H4 (cell line): Measurements from ENCODE around the gene SLF2. TPM values are rescaled to one million over a fixed set of nuclear protein-coding genes. Genes with fewer than 3 reads are reported as not detected.
"Not testable (repeated sequence)": the region's sequence is repeated elsewhere in the genome, so short reads cannot be mapped to it uniquely, and the experiment has no call there.

ENCODE experiments used
- DNase-seq: peaks from one replicate; pipeline ENCODE4 v3.0.0-alpha.2; 2015; ENCODE audit warnings: low spot score
- total RNA-seq: library from RNA; depleted of rRNA; stranded (reverse); fragments of >200 nt; shearing (Covaris generic); gene quantifications from 2 replicates; pipeline ENCODE4 v1.2.3, GENCODE V29; 2014

SLF2 gene
- total RNA-seq, 1 experiment from 2014 or later: 14.0 TPM

DNA sequence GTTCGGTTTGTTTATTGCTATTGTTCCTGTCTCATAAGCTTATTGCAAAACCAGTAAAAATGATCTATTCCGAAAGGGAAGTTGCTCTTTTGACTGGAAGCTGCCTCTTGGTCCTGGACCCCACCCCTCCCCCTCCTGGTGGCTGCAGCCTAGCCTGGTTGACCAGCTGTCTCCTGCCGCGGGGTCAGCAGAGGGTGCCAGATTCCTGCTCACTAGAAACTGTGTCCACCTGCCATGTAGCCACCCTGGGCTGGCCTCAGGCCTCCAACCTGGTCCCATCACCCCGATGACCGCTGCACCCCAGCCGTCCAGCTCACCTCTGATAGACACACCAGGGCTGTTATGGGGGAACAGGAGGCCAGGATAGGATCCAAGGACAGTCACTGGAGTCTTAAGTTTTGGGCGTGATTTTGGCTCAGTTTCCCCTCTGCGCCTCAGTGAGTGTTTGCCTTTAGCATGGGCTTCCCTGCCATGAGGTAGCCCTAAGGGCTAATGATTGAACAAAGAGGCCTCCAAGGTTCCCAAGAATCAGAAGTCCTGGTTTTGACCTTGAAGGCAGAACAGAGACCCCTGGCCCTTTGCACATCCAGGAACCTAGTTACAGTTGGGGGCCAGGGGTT is 32.9 kb upstream of the SLF2 start:
- no peak for DNase-seq

- no peak for DNase-seq
Measured at GRCh38 chr10:100881556-100882213, 31.1 kb upstream of the SLF2 start.

GRCh38 chr10:100882252-100882651 is 30.5 kb upstream of the SLF2 start:
- DNase-seq: no peak

- DNase-seq: no peak
Measured at GRCh38 chr10:100882671-100883311, 30.0 kb upstream of the SLF2 start.

GRCh38 chr10:100883312-100883821 is 29.4 kb upstream of the SLF2 start:
- no peak for DNase-seq

DNA sequence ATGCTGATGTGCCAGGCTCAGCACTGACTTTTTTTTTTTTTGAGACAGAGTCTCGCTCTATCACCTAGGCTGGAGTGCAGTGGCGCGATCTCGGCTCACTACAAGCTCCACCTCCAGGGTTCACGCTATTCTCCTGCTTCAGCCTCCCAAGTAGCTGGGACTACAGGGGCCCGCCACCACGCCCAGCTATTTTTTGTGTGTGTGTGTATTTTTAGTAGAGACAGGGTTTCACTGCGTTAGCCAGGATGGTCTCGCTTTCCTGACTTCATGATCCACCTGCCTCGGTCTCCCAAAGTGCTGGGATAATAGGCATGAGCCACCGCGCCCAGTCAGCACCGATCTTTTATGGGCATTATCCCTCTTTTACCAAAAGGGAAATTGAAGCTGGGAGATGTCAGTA is 27.2 kb upstream of the SLF2 start:
- not testable (repeated sequence) for DNase-seq

DNA sequence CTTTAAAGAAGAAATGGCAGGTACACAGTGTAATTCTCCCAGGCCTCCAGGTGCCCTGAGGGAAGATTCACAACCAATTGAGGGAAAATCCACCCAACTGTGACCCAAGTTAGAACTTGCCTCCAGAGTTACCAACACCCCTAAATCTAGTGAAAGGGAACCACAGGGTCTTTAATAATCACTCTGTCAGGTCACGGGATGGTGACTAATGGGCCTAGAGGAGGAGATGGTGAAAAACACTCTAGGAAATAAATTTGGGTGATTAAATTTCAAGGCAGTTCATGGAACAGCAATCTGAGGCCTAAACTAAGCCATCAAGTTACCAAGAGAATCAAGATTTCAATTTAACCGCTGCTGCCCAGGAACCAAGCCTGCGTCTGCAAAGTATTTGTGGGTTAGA is 26.7 kb upstream of the SLF2 start:
- DNase-seq: no peak

GRCh38 chr10:100886521-100886920 is 26.2 kb upstream of the SLF2 start:
- no peak for DNase-seq

GRCh38 chr10:100886963-100887362 is 25.8 kb upstream of the SLF2 start:
- DNase-seq: no peak

- no peak for DNase-seq
Measured at GRCh38 chr10:100887761-100888296, 24.9 kb upstream of the SLF2 start.

DNA sequence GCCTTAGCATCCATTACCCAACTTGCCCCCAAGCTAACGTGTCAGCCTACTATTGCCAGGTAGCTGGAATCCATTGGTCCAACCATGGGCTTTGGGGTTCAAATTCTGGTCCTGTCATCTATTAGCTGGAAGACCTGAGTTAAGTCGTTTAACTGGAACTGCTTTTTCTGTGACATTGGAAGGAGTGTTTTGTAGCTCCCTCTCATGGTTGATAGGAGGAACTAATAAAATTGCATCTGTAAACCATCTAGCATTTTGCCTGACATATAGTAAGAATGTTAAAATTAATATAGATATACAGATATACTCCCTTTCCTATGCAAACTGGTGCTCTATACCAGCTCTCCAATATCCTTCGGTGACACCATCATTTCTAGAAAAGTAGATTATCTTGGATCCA is 23.8 kb upstream of the SLF2 start:
- DNase-seq: peak; percentile 25

- DNase-seq: no peak
Measured at GRCh38 chr10:100889546-100889945, 23.2 kb upstream of the SLF2 start.

- no peak for DNase-seq
Measured at GRCh38 chr10:100890141-100890672, 22.6 kb upstream of the SLF2 start.

DNA sequence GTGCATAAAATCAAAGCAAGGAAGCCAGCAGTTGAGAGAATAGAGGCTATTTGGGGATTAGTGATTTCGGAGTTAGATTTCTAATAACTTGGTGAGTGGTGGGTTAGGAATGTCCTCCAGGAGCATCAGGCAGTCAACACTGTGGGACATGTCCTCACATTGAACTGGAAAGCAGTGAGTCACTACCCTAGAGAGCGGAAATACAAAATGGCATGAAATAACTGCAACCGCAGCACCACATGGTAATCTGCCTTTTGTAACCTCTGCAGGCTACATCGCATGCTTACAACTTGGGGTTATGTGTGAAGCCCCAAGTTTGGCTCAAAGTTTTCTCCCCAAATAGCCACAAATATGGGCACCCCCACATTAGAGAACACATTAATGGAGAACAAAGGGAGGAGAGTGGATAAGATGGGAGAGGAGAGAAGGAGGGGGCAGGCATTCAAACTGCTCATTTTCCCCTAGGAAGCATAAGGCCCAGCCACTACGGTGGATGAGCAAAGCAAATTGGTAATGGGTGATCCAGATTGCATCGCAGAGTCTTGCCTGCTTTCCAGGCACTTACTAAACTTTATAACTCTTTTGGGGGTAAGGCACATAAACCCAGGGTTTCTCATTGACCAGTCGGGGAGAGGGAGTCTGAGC is 22.0 kb upstream of the SLF2 start:
- peak; percentile 97 for DNase-seq

DNA sequence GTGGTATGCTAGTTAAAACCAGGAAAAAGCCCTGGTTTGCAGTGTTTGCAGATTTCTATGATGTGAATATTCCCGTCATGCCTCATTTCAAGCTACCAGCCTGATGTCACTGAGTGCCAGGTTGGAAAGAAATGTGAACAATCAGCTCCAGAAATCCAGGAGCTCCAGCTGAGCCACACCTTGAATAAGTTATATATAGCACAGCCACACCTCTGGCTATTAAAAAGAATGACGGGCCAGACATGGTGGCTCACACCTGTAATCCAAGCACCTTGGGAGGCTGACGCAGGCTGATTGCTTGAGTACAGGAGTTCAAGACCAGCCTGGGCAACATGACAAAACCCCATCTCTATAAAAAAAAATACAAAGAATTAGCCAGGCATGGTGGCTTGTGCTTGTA is 18.7 kb upstream of the SLF2 start:
- DNase-seq: no peak

GRCh38 chr10:100894589-100895294 is 18.0 kb upstream of the SLF2 start:
- no peak for DNase-seq

DNA sequence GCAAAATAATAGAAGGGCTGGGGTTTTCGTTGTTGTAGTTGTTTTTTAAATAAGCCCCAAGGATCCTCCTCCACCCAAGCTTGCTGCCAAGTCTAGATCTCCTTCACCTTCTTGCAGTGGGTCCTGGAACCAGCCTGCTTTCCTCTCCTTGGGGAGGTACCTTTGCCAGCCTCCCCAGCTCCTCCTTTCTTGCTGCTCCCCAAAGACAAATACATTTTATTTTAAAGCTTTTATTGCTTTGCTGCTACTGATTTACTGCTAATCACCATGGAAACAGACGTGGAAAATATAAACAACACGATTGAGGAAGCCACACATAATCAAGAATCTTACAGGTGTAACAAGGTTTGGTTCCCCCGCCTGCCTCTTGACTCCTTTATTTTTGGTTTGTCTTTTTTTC is 17.4 kb upstream of the SLF2 start:
- DNase-seq: no peak

DNA sequence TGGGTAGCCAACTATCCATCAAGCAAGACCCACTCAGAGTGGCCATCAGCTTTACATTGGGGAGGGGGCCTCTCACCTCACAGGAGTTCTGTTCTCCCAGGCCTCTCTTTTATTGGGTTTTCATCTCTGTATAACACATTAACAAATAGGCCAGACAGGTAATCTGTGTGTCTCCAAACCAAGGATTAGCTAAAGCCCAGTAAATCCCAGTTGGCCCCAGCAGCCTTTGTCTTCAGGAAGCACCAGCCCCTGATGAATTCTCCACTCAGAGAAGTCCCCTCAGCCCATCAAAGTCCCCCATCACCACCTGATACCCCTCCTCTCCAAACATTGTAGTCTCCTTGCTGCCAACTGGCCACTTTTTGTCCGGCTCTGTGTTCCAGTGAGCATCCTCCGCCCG is 16.9 kb upstream of the SLF2 start:
- DNase-seq: no peak

- DNase-seq: no peak
Measured at GRCh38 chr10:100896876-100897461, 15.8 kb upstream of the SLF2 start.

DNA sequence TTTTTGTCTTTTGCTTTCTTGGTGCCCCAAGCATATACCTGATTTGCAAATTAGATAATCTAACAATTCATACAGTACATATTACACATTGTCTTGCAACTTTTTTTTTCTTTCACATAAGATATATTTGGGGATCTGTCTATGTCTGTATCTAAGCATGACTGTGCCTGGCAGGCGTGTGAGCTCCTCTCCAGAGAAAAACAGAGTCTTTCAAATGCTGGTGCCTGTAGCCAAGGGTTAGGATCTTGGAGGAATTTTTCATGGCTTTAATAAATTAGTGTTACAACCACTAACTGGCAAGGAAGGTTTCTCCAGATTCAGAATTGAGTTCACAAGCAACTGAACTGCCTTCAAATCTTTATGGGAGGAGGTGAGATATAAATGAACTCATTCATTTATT is 14.8 kb upstream of the SLF2 start:
- DNase-seq: no peak

DNA sequence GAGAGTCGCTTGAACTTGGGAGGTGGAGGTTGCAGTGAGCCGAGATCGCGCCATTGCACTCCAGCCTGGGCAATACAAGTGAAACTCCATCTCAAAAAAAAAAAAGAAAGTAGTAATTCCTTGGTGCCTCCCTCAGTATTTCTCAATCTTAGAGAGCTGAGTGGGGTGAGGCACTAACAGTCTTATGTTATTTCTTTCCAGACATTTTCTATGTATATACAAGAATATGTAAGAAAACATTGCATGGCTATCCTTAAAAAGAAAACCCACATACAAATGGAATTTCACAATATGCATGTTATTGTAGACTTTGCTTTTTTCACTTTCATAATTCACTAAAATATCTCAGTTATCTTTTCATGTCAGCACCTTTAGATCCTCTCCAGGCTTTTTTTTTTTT is 13.6 kb upstream of the SLF2 start:
- DNase-seq: no peak
